Hindlimb muscle (tissue), 1 donor: ENCODE results near the gene CFAP221. TPM values are rescaled to one million over a fixed set of nuclear protein-coding genes. Genes with fewer than 3 reads are reported as not detected.
A peak's percentile ranks its signal among the peaks of the same experiment; 100 is the strongest.

ENCODE experiments used
- DNase-seq: peaks from one replicate; pipeline ENCODE4 v3.0.0-alpha.2; 2013
- polyA plus RNA-seq: library from polyadenylated mRNA; unstranded; fragments of 120-200 nt; gene quantifications from one replicate; pipeline ENCODE4 v1.2.1, GENCODE V29; 2013; ENCODE audit not compliant: insufficient read length

Gene CFAP221
- polyA plus RNA-seq, 1 donor: 0.15 TPM

DNA sequence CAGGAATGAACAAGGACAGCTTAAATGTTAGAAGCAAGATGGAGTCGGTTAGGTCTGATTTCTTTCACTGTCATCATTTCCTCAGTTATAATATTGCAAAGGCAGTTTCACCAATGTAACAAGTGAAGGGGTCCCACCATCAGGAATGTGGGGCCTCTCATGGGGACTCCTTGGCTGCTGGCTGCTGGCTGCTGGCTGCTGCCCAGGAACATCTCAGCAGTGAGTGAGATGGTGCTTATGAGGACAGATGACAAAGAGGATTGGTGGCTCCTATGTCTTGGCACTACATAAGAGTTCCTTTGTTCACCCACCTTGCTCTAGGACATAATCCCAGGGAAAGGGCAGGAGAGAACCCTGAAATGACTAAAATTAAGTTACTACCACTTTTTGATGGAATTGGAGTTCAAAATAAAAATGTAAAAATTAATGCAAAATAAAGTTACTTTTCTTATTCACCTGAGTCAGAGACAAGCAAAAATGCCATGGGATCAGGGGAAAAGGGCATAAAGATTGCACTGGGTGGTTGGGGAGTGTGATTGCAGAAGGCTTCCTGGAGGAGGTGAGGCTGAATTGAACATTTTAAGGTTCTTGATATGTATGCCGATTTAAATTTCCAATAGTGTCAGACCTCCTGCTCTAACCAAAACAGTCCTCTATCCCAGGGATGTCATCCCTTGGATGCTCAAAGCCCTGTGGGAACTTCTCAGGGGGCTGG lies 158.1 kb downstream of the CFAP221 start:
- DNase-seq: no peak

DNA sequence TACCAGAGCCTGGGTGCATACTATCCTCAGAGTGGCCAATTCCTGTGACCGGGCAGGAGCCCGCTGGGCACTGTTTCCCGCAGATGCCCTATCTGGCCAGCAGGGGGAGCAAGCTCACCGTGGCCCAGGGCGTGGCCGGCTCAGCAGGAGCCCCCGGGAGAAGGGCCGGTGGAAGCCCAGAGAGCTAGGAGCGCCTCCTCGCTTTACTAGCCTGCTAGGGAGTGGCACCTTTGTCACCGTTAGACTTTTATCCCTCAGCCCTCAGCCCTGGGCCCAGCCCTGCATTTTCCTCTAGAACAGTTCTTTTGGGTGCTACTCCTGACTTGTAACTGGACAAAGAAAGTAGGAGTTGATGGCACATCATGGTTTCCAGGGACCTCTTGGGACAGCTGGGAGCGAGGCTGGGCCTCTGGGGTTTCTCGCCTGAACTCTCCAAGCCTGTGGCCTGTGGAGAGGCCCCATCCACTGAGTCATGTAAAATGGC lies 158.7 kb downstream of the CFAP221 start:
- peak; percentile 41 for DNase-seq

DNA sequence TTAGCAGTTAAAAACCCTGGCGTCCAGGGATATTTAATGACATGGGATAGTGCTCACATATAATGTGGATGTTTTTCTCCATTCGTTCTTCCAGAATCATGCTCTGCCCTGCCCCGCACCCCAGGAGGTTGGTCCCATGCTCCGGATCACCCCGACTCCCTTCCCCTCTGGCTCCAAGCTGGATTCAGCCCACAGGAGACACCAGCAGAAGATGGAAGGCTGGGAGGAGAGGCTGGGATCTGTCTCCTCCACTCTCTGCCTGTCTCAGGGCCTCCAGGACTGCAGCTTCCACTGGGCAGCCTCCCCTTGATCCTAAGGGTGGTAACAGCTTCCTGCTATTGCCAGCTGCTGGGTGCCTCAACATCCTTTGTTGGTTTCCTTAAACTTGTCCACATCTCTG lies 159.3 kb downstream of the CFAP221 start:
- no peak for DNase-seq

DNA sequence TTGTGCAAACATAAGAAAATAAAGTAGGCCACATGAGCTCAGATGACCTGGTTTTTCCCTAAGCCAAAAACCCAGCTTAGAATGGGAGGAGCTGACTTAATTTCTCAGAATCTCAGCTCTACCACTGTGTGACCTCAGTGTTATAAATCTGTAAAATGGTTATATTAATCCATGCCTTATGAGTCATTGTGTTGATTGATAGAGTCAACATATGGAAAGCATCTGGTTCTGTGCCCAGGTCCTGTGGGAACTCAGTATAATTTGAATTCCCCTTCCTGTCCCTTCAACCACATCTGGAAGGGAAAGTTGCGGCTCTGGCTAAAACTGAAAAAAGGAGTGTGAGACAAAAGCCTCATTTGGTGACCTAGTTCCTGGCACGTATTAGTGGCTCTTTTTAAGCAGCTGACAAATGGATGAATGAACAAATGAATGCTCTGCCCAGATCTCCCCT lies 160.4 kb downstream of the CFAP221 start:
- DNase-seq: no peak

DNA sequence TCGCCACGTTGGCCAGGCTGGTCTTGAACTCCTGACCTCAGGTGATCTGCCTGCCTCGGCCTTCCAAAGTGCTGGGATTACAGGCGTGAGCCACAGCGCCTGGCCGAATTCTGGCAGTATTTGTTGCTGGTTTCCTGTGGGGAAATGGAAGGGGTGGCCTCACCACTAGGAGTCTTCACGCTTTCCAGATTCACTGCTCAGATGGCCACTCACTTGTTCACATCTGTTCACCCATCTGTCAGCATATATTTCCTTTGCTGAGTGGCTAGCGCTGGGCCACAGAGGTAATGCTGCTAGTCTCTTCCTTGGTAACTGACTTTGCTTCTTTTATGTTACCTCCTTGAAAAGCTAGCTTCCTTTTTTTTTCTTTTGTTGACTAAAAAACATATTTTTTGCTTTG lies 162.0 kb downstream of the CFAP221 start:
- DNase-seq: no peak

Other genes starting within 250 kb of the CFAP221 start
- 8.1 TPM for gene C2orf76, start 177.6 kb upstream of the CFAP221 start, polyA plus RNA-seq
- 264 TPM for gene DBI, start 177.5 kb upstream of the CFAP221 start, polyA plus RNA-seq
- 11.1 TPM for gene TMEM37, start 112.6 kb upstream of the CFAP221 start, polyA plus RNA-seq
- gene SCTR, start 20.0 kb upstream of the CFAP221 start, polyA plus RNA-seq: 3.7 TPM
- gene TMEM177, start 134.8 kb downstream of the CFAP221 start, polyA plus RNA-seq: 10.5 TPM
- 16.4 TPM for gene PTPN4, start 215.5 kb downstream of the CFAP221 start, polyA plus RNA-seq